GM21367 (cell line): ENCODE measurements around the gene NRIP3.

ENCODE experiments used
- ATAC-seq: cut with Tn5 transposase; IDR thresholded peaks from one replicate; pipeline ENCODE4 v1.9.1; 2021; ENCODE audit not compliant: unreplicated experiment

NRIP3 gene

GRCh38 chr11:9003573-9004182 is at the start of gene NRIP3:
Gene NRIP3 (minus strand): TSS chr11:9004001. CDS start chr11:9003935, 66 bp downstream.
- ATAC-seq = no peak

DNA sequence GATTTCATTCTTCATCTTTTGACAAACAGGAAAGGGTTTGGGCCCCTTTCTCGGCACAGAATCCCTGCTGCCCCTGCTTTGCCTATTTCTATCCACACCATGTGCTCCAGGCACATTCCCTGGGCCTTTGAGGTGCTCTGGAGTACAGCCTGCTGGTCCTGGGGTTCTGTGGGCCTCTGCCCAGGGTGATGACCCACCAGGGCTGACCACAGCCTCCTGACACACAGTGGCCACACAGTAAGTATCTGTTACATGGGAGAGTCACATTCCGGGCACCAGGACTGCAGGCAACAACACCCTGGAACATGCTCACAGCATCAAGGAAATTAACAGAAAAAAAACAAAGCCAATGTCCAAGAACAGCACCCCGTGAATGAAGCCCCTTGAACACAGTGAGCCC is 48.5 kb upstream of the NRIP3 start:
- no peak for ATAC-seq

- no peak for ATAC-seq
Observed at GRCh38 chr11:9049959-9050358, 46.2 kb upstream of the NRIP3 start.

DNA sequence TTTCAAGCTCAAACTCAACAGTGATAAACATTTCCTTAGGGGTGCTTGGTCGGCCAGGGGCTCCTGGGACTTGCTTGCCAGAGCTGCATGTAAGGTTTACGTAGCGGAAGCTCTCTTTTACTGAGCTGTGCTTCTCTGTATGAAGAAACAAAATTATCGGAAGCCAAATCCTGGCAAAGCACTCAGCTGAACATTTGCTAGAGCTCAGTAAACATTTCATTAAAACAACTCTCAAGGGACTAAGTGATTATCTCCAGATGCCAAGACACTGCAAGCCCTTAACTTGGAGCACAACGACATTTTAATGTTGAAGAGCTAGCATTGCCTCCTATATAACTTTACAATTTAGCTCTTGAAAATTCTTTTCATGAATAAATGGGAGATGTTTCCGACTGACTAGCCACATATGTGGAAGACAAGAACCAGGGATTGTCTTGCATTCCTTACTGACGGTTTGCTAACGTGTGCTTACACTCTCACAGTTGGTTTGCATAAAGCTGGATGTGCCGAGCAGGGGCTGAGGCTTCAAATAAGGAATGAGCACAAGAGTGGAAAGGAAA is 44.2 kb upstream of the NRIP3 start:
- ATAC-seq = no peak

DNA sequence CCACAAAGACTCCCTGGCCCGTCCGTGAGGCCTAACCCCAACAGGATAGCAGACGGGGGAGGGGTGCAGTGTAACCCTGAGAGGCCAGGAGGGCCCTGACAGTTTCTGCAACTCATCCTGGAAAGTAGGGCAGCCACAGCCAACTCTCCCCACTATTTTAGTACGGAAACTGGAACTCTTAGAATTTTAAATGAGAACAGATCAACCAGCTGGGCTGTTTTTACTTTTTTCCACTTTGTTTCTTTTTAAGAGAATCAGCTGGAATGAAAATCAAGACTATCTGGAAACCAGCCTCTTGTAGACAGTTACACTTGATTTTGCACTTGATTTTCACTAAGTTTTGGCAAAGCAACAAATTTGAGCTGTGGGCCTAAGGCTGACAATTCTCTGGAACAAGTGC is 42.7 kb upstream of the NRIP3 start:
- no peak for ATAC-seq

DNA sequence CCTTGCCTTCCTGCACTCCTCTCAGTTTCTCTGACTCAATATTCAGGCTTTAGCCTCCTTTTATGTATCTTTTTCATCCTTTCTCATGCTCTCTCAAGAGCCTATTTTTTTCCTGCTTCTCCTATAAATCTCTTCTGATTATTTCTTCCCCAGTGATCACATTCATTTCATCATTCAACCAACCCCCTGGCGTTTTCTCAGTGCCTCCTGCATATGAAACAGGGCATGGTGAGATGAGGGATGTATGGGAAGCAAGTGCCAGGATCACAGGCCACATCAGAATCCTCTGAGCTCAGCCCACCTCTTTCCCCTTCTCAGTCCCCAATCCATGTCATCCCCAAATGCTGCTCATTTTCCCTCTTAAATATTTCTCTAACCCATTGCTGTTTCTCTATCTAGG is 38.7 kb upstream of the NRIP3 start:
- ATAC-seq = no peak

DNA sequence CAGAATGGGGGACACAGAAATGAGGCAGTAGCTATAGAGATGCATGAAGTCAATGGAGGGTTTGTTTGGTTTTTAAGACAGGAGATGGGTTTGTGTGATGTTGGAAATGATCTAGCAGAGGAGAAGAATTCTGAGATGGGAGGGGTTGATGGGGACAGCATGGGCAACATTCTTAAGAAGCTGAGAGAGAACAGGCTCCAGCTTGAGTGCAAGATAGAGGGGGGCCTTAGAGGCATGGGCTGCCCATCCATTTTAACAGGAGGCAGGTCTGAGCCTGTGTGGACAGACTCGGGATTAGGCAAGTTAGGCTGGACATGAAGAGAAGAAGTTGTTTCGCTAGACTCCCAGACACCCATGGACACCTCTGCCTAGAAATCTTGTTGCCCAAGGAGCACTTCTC is 37.9 kb upstream of the NRIP3 start:
- ATAC-seq = no peak

- no peak for ATAC-seq
Observed at GRCh38 chr11:9040410-9040809, 36.6 kb upstream of the NRIP3 start.

DNA sequence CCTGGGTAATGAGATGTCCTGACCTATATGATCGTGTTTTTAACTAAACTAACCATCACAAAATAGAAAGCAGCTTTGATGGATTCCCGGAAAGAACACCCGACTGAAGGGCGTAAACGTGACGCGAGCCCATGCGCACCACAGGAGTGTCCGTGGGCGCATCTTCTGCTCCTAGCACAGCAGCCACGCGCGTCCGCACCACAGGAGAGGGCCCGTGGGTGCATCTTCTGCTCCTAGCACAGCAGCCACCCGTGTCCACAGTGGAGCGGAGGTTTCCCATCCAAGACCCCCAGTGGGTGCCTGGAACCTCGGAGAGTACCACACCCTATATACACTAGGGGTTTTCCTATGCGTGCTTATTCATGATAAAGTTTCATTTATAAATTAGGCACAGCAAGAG is 36.1 kb upstream of the NRIP3 start:
- no peak for ATAC-seq

- ATAC-seq = no peak
Observed at GRCh38 chr11:9039198-9039597, 35.4 kb upstream of the NRIP3 start.

DNA sequence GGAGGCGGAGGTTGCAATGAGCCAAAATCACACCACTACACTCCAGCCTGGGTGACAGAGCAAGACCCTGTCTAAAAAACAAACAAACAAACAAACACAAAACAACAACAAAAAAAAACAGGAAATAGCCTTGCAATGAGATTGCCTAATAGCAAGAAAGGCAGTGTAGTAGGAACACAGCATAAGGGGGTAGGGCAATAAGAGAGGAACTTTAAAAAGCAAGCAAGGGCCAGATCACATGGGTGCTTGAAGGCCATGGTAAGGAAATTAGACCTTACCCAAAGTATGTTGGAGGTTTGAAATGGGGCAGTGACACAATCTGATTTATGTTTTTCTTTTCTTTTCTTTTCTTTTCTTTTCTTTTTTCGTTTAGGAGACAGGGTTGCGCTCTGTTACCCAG is 34.7 kb upstream of the NRIP3 start:
- ATAC-seq = no peak

GRCh38 chr11:9037963-9038362 is 34.2 kb upstream of the NRIP3 start:
- no peak for ATAC-seq

DNA sequence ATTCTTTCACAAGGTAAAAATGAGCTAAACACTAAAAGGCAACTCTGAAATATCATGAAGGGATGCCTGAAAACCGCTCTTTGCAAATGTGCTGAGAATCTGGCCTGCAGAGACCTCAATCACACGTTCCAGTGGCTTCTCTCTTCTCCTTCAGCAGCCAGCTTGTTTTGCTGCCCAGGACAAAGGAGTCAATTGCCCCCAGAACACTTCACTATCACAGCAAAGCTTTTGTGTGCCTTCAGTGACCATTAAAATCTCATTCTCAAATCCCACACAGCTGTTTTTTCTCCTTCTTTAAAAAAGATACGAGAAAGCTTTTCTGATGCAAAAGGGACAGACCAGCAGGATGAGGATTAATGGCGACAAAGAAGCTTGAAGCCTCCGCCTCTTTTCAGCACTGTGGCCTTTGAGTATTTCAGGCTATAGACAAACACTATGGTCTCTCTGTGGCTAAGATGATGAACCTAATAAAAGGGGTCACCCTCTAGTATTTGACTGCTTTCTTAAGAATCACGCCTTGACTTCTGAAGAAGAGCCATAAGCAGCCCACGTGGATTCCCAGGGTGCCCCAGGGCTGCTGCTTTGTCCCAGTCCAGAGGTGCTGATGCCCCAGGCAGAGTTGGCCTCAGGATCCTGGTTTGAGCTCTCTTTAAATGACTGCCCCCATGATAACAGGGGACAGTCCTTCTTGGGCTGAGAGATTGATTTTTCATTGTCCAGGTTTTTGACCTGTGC is 33.4 kb upstream of the NRIP3 start:
- ATAC-seq = no peak

DNA sequence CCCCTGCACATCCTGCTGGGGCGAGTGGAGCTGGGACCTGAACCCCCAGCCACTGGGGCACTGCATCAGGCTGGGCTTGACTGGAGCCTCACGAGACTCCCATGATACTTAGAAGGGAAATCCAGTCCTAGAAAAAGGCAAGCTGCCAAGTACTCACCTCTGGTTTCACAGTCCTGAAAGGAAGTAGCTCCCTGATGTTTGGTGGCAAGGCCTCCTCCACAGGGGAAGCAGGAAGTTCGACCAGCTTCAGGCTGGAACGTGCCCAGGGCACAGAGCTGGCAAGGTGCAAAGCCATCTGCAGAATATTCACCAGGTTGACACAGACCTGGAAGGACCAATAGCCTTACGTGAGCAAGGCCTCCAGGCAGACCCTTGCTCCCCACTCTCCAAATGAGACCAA is 26.8 kb upstream of the NRIP3 start:
- ATAC-seq = no peak

DNA sequence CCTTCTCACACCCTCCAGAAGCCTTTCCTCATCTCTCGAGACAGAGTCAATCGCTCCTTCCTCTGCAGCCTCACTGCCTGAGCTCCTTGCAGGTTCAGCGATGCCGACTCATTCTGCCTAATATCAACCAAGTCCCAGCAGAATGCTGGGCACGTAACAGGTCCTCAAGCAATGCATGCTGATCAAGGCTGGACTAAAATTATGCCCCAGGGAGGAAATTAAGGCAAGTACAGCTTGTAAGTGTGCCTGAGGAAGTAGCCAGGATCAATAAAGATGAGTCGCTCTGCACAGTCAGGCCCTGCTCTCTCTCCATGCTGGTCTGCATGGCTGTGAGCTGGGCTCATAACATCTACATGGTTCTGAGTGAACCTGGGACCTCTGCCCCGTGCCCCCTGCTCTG is 25.6 kb upstream of the NRIP3 start:
- no peak for ATAC-seq

GRCh38 chr11:9028581-9028980 is 24.8 kb upstream of the NRIP3 start:
- no peak for ATAC-seq

DNA sequence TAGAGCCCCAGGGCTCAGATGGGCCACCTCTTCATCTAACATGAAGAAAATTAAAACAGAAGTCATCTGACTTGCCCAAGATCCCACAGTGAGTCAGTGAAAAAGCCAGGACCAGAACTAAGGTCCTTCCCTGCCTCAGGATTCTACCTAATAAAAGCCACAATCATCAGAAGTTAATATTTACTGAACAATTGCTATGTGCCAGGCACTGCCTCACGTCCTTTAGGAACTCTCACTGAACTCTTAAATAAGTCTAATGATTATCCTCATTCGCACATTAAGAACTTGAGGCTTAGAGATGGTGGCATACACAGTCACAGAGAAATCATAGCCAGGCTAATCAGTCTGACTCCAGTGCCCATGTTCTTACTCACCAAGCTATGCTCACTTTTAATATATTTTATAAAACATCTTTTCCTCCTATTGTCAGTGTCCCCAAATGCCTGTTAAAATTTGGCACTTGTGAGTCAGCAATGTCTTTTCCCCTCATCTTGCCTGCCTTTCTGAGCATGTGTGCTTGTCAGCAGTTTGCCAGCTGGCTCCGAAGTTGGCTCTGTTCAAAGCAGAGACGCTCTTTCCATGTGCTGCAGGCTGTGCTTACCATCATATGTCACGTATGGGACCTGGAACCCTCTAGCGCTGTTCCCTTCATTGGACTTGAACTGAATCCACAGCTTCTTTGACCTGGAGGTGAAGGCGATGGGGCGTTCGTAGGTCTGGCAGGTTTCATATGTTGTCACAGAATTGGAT is 21.5 kb upstream of the NRIP3 start:
- ATAC-seq = no peak

- ATAC-seq = no peak
Observed at GRCh38 chr11:9022961-9023680, 19.3 kb upstream of the NRIP3 start.

- no peak for ATAC-seq
Observed at GRCh38 chr11:9020916-9021315, 17.1 kb upstream of the NRIP3 start.

DNA sequence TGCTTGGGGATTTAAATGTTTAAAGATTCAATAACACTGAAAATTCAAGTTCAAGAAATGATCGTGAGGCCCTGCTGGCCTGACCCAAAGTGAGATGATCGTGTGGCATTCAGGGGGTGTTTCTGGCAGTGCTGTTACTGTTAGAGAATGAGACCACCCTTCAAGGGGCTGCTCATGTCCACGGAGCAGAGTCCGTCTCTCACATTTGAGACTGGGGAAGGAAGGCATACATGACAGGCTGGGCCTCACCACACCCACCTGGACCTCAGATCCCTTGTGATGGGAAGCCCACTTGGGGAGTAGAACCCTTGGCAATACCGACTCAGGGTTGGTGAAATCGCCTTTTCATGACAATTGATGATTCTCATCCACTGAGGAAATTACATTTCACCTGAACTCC is 16.1 kb upstream of the NRIP3 start:
- no peak for ATAC-seq

DNA sequence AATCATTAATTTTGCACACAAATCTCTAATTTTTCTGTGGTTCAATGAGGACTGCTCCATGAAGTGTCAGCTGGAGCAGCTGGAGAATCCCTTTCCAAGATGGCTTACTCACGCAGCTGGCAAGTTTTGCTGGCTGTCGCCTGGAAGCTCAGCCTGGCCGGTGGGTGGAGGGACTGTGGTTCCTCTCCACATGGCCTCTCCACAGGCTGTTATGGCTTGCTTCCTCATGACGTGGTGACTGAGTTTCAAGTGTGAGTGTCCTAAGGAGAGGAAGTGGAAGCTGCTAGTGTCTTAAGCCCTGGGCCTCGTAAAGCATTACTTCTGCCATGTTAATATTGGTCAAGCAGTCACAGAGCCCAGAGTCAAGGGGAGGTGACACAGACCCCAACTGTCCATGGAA is 14.0 kb upstream of the NRIP3 start:
- ATAC-seq = no peak
